Stimulated activated CD4-positive, alpha-beta T cell treated with anti-CD3 and anti-CD28 coated beads, Interleukin-1b, Interleukin-23, amount 100 ng/mL, for 48 hours (primary cell): ENCODE data around the gene FHL2.

Experiments used
- DNase-seq: peaks from one replicate; pipeline ENCODE4 v3.0.0-alpha.2; 2020

Gene FHL2

GRCh38 chr2:105421053-105421452 is 22.2 kb upstream of the FHL2 start:
- DNase-seq, result no peak

- no peak for DNase-seq
Measured at GRCh38 chr2:105418522-105418921, 19.7 kb upstream of the FHL2 start.

DNA sequence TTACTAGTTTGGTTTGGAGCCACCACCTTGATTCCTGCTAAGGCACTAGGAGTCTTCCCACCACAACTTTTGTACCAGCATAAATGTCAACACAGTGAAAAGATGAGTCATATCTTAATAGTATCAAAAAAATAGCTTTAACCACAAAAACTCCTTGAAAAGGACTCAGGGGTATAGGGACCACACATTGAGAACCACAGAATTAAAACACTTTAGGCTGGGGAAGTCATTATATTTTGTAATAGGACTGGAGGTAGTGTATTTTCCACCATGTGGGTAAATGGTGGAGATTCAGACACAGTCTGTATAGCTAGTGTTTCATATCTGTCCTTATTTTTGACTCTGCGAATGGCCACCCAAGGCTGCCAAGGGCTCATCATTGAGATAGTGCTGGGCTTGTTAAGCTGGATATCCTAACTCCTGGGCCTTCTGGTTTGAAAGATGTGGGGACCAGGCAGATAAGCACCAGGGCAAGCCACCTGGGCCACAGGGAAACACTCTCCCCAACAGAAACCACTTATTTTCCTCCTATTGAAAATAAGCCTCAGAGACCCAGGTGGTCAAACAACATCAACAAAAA is 19.1 kb upstream of the FHL2 start:
- DNase-seq, result no peak

DNA sequence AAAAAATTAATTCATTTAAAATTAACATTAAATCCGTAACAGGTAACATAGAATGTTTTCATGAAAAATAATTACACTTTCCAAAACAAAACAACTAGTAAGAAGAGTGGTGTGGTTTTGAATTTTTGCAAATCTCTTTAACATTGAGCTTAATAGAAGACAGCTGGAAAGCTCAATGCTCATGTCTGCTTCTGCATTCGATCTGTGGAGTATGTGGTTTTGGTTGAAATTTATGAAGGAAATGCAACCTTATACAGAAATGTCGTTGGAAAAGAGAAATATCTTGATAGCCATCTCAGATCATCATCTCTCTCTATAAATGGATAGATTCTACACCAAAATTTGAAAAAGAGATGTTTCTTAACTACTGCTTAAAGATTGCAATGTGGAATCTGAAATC is 17.3 kb upstream of the FHL2 start:
- DNase-seq, result no peak

- DNase-seq, result no peak
Measured at GRCh38 chr2:105415007-105415406, 16.2 kb upstream of the FHL2 start.

- no peak for DNase-seq
Measured at GRCh38 chr2:105413206-105413605, 14.4 kb upstream of the FHL2 start.

DNA sequence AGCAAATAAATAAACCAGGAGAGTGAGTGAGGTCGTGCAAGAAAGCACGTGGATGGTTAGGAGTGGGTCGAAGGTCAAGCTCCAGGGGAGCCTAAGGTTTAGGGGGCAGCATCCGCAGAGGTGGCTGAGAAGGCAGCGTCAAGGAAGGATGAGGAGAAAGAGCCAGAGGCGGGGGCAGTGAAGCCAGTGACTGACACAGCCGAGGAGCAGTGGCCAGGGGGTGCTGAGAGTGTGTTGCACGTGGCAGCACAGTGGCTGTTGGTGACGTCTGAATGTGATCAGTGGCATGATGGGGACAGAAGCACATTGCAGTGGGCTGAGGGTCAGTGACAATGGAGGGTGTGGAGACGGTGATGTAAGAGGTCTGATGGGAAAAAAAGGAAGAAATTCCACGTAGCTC is 13.7 kb upstream of the FHL2 start:
- DNase-seq, result no peak

GRCh38 chr2:105411720-105412407 is 13.0 kb upstream of the FHL2 start:
- DNase-seq, result no peak

- no peak for DNase-seq
Measured at GRCh38 chr2:105410554-105410953, 11.7 kb upstream of the FHL2 start.

- DNase-seq, result no peak
Measured at GRCh38 chr2:105409717-105410116, 10.9 kb upstream of the FHL2 start.

GRCh38 chr2:105407946-105408743 is 9.3 kb upstream of the FHL2 start:
- DNase-seq, result no peak

DNA sequence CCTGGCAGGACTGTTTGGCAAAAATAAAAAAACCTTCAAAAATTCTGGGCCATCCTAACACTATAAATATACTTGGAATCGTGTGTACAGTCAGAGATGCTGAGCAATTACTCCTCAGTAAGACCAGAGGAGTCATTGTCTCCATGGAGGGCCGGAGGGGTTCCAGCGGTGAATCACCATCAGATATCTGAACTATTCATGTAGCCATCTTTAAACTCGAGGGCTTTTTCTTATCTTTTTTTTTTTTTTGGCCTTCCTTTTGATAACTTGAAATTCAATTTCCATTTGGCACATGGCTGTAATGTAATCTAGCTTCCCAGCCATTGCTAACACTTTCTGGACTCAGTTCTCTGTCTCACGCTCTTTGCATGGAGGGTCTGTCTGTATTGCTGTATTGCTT is 7.4 kb upstream of the FHL2 start:
- no peak for DNase-seq

DNA sequence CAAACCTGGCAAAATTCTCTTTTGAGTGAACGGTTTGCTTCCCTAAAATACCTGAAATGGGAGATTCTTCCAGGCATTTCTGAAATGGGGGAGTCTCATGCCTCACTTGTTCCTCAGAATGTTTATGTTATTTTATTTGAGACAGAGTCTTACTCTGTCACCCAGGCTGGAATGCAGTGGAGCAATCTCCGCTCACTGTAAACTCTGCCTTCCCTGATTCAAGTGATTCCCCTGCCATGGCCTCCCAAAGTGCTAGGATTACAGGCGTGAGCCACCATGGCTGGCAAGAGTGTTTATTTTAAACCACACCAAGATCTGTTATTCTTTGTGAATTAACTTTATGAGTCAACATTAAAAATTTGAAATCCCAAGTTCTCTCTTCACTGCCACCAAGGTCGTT is 6.4 kb upstream of the FHL2 start:
- DNase-seq, result no peak

- DNase-seq, result no peak
Measured at GRCh38 chr2:105404736-105405135, 5.9 kb upstream of the FHL2 start.

DNA sequence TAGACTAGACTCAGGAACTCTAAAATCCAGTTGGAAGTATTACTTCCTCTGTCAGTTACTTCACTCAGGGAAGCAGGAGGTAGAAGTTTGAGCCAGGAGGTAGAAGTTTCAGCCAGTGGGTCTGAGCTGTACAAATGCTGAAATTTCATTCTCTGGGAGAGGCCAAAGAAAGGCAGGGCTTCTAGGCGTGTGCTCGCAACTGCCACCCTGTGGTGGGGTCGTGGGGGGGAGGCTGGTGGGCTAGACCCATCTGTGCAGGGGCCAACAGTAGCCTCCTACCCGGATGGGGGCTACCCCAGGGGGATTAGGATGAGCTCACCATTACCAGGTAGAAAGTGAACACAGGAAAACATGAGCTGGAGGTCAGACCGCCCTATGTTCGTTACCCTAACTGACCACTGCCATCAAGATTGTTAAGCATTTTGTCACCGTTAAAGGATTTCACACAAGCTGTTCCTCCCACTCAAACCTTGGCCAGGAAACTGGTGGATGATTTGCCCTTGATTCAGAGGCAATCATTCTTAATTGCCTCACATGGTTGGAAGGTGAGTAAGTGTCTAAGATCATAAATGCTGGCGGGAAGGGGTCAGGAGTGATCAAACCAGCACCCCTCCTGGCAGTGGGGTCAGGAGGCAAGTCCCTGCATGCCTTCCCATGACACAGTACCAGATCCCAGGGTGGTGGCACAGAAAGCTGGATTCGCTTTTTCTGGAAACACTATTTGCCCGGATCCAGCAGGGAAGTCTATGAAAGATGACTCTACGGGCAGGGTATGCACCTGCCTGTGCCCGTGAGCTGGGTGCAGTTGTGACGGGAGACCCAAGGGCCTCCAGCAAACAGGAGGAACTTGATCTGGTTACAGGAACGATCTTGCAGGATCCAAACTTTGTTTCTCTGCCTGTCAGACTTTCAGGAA is 5.2 kb upstream of the FHL2 start:
- DNase-seq, result no peak

DNA sequence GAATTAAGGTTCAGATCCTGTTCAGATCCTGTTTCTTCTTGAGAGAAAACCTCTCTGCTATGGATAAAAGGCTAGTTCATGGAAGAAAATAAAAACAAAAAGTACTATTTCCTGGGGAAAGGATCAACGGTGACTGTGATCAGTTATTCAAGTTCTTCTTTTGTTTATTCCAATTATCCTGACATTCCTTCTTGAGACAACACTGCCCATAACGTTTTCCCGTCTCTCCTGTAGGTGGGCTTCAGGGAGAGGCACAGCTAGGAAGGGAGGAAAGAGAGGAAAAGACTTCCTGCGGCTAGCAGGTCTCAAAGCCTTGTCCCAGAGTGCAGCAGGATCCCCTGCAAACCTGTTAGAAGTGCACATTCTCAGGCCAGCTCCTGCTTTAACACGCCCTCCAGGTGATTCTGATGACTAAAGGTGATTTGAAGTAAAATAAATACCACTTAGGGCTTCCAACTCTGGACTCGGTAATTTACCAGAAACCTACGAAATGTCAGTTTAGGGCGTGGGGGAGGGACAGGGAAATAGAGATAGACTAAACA is 4.5 kb upstream of the FHL2 start:
- DNase-seq, result no peak

- DNase-seq, result no peak
Measured at GRCh38 chr2:105402809-105403208, 4.0 kb upstream of the FHL2 start.

DNA sequence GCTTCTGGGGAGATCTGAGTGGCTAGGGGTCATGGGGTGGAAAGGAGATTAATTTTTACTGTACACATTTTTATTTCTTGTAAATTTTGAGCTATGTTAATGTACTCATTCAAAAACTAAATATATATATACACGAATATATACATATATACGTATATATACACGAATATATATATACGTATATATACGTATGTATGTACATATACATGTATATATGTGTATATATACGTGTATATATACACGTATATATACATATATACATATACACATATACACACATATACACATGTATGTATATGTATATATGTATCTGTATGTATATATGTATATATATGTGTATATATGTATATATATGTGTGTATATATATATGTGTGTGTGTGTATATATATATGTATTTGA is 3.0 kb upstream of the FHL2 start:
- no peak for DNase-seq

- no peak for DNase-seq
Measured at GRCh38 chr2:105400138-105400540, 1.3 kb upstream of the FHL2 start.

DNA sequence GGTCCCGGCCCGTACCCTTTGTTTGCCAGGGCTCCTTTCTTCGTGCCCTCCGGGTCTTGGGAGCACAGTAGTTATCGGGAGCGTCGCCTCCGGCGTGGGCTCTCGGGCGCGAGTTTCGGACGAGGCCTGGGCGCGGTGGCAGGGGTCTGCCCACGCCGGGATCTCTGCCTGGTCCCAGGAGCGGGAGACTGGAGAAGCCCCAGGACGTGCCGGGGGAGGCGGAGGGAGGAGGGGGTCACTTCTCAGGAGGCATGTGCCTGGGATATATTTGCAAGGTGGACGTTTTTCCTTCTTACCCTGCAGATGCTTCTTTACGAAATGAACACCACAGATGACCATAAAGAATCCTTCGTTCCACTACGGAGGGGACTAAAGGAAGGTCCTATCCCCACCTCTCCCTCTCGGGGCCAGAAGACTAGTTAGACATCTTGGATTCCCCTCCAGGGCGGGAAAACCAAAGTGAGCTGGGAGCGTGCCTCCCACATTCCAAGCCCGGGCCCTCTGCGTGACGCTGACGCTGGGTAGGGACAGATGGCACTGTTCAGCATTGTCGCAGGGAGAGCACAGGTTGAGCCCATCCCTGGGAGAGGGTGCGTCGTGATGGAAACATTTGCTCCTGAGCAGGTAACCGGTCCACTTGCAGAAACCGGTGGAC is 483 bp upstream of the FHL2 start:
- DNase-seq, result no peak

- DNase-seq, result no peak
Measured at GRCh38 chr2:105397953-105398335, 907 bp downstream of the FHL2 start.

- no peak for DNase-seq
Measured at GRCh38 chr2:105397025-105397722, 1.7 kb downstream of the FHL2 start.
